GM18873 (cell line): ENCODE data around the gene ARHGAP15.

Source experiments
- ATAC-seq: cut with Tn5 transposase; IDR thresholded peaks from one replicate; pipeline ENCODE4 v1.9.1; 2021; ENCODE audit warnings: mild to moderate bottlenecking, moderate library complexity, moderate number of reproducible peaks; ENCODE audit not compliant: unreplicated experiment, low FRiP score

ARHGAP15 gene

DNA sequence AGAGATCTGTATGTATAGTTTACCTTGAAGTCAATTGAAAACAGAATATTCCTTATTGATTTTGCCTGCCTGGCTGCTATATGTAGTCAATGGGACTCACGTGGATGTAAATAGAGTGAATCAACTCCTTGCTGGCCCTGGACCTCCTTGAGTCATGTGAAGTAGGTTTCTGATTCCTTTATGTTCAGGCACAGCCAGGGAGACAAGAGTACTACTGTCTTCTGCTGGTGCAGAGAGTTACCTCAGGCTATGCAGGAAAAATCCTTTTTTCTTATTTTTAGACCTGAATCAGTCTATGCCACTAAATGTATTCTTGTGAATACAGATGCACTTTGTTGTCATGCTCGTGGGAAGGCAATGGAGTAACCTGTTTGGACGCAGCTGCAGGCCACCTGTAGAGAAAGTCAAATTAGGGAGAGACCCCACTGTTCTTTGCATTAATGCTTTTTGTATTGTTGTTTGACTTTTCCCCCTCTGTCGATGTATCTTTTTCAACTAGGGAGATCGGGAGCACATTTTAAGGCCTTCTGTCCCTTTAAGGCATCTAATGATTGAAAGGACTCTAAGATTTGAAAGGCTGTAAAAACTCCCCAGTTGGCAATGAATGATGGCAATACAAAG, 473.9 kb downstream of the ARHGAP15 start:
- no peak for ATAC-seq

DNA sequence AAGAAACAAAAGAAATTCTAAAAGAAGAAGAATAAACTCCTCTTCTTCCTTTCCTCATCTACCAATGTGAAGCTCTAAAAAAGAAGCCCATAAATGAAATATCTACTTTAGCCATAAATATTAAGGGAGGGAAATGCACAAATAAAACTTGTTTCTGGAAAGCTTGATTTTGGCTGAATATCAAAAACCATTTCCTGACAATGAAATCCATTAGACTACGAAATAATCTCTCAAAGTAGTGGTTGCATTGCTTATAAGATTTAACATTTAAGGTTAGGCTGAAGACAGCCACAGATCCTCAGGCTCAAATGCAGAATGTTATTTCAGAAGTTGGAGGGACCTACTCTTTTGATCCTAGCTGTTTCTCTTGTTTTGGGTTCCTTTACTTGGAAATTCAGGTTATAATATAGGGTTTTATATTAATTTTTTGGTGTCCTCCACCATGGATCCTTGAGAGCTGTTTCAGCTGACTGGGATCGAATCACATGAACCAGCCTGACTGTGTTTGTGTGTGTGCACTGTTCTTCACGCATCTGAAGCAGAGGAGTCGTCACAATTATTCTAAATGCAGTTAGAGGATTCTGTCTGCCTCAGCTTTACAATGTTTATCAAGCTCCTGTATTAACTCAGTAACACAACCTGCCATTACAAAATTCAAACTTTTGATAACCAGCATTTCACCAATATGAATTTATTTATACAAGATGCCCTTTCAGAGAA, 474.8 kb downstream of the ARHGAP15 start:
- no peak for ATAC-seq

DNA sequence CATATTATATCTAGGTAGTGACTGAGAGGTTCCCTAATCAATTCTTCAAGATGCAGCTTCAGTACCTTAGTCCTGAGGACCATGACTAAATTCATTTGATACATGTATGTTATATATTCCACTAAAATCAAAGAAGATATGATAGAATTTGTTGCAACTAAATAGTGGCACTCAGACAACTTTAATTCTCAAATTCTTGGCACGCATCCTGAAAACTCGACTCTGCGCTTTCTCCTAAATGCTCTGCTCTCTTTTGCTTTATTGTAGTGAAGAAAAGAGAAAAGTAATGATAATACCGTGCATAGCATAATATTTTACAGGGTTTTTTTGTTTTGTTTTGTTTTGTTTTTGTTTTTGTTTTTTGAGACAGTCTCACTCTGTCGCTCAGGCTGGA, 475.3 kb downstream of the ARHGAP15 start:
- no peak for ATAC-seq

DNA sequence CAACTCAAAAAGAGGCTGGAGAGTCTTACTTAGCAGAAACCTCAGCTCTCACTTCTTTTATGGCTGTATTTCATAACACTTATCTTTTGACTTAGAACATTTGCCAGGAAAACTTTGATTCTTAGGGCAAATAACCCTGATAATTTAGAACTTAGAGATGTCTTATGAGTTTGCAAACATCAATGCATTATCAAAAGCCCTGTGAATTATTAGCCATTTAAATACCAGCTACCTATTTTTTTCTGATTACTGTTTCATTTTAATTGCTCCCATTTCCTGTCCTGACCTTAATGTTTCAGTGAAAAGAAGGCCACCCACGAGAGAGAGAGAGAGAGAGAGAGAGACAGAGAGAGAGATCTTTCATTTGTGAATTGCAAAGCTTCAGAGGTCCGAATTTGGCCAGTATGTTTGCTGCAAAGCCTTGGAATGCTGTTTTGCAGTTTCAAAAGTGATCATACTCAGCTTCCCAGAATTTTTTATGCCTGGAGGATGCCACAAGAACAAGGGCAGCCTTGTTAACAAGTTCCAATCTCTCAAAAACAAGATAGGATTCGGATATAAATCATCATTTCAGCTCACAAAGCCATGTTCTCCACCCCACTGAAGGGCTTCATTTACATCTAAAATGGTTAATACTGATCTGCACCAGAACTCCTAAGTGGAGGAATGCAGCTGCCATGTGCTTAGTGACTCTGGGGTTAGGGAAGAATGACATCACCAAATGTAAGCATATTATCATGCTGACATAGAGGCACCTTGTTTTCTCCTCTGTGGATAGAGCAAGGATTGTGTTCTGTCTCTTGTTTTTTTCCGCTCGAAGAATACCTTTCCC, 478.2 kb downstream of the ARHGAP15 start:
- ATAC-seq = no peak

DNA sequence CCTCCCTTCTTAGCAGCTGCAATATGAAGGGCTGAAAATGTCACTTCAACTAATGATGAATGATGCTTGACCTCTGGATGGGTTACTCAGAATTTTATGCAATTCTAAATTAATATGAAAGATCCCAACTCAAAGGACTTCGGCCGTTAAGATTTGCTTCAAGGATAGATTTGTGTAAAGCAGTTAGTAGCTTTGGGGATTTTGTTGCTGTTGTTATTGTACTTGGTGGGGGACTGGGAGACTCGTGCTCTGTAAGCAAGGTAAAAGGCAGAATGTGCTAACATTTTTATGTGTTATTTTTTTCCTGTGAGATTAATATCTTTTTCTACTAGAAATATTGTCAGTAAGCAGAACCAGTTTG, 478.8 kb downstream of the ARHGAP15 start:
- no peak for ATAC-seq

DNA sequence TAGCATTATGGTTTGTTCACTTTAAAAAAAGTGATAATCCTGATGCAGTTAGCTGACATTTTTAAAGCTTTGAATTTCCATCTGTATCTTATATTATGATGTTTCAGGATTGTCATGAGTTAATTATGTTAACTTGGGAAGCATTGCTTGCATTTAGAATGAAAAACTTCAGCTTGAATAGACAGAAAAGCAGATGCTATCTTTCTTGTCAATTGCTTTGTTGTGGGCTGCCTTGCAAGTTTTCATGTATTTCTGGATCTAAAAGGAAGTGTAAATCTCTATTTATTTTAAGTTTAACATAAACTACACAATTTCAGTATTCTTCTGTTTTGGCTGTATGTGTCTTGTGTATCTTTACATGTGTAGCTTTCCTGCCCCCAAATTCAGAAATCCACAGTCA, 479.5 kb downstream of the ARHGAP15 start:
- no peak for ATAC-seq

DNA sequence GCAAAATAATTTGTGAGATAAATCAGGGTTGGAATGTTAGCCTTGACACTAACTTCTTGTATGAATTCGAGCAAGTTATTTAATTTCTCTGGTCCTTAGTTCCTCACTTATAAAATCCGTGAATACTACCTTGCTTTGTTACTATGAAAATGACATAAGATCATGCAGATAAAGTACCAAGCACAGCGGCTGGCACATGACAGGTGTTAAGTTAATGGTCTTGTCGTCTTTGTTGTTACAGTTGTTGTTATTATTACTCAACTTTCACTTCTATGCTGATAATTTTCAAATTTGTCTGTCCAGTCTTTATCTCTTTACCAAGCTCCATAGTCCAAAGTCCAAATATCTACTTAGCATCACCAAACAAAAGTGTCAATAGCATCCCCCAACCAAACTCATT, 482.1 kb downstream of the ARHGAP15 start:
- ATAC-seq = no peak

DNA sequence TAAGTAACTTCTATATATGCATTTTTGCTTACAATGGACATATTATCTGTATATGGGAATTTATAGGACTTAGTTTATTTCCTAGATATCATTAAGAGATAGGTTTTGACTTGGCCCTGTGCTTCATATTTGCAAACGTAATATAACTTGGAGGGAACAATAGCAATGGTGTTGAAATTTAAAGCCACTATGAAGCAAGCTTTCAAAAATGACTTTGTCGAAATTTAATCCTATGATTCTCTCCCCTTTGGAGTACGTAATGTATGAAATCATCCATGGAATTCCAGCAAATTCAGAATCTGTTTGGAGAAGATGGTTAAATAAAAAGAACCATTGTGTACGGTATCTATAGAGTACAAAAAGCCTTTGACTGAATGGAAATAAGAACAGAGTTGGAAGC, 486.3 kb downstream of the ARHGAP15 start:
- ATAC-seq = no peak

DNA sequence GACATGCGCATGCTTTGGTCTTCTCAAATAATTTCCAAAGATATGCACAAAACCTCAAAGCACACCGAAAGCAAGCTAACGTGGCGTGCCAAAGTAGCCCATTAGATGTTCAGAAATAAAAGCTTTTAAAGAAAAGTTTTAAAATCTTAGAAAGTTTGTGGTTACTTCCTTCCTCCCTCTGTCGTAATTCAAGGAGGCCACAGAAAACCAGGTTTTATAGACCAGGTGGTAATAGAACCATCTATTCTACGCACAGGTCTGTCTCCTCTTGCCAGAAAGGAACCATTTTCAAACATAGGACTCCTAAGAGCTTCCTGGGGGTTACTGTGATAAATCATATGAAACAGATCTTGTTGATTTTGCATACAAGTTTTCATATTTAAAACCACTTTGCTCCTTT, 487.2 kb downstream of the ARHGAP15 start:
- ATAC-seq = no peak

DNA sequence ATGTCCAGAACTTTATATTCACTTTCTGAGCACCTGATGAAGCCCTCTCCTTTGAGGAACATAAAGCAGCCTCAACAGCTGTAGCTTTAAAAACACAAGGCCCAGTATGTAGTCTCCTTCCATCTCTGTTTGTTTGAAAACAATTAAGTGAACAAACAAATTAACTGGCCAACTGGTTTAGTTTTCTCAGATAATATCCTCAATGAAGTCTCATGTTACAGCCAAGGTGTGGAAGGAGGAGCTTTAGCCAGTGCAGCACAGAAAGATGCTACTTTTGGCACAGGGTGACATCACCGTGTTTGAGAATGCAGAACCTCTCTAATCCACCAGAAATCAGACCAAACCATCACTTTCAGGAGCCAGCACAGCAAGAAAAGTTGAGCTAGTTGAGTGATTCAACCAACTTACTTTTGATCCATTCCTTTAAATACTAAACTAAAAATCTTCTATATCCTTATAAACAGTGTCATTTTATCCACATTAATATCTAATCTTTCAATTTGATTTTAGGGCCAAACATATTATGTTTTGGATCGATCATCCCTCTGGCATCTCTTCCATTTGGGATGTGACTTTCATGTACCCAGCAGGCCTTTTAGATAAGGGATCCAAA, 488.7 kb downstream of the ARHGAP15 start:
- ATAC-seq = no peak

DNA sequence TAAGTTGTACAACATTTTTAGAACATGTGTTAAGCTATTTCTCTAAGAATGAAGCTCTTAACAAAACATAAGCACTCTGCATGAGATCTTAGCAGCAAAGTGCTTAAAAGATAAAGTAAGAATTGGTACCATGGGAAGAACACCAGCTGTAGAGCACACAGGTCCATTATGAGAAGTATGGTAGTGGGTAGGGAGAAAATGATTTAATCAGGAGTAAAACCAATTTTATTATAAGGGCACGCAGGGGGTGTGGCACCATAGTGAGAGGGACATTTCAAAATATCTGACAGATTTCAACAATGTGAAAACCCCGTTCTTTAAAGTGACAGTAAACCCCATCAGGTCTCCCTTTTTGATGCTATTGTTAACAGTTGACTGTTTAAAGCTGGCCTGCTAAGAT, 492.9 kb downstream of the ARHGAP15 start:
- no peak for ATAC-seq

DNA sequence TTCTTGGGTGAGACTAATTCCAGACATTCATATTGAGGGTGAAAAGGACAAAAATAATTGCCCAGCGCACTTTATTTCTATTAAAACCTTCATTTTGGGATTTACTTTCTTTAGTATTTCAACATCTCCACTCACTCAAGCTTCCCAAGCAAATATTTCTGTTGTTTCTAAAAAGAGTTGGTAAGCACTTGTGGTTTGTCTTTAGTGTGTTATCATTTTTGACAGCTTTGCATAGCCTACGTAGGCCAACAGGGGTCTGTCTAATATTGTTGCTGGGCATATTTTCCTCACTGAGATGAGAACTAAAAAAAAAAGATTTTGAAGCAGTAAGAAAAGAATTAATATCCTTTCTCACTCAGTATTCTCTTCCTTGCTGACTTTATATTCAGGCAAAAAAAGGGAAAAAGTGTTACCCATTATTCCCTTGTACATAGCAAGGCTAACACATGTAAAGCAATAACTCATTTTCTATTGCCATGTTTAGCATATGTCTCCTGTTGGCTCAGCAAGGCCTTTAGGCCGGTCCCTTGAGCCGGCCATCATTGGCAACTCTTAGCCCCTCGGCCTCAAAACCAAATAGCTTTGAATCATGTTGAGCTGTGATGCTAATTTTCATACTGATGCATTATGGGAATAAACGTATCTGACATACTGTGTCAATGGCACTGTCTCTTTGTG, 494.2 kb downstream of the ARHGAP15 start:
- no peak for ATAC-seq

DNA sequence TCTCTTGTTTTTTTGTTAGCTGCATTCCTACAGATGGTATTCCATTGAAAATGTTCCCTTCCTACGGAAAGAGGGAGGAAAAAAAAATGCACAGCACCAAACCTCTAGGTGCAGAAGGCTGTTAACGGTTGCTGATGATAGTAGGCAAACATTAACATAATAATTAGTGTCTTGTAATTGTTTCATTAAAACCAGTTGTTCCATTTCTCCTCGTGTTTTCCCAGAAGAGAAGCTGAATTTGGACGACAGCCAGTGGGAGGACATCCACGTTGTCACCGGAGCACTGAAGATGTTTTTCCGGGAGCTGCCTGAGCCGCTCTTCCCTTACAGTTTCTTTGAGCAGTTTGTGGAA, 494.7 kb downstream of the ARHGAP15 start:
- no peak for ATAC-seq

DNA sequence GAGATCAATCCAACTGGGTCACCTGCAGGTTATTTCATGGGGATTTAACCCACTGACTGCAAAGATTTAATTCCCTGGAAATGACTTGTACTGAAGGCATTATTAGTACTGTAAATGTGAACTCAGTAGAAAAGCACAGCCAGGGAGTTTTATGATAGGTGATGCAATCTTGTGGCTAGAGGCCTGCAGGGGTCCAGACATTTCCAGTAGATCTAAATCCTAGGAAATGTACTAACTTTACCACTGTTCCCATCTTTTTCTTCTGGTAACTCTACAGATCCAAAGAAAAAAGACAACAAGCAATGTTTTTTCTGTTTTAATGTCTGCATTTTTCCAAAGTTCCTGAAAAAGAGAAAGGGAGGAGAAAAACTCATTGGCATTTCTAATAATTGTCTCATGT, 500.1 kb downstream of the ARHGAP15 start:
- no peak for ATAC-seq

DNA sequence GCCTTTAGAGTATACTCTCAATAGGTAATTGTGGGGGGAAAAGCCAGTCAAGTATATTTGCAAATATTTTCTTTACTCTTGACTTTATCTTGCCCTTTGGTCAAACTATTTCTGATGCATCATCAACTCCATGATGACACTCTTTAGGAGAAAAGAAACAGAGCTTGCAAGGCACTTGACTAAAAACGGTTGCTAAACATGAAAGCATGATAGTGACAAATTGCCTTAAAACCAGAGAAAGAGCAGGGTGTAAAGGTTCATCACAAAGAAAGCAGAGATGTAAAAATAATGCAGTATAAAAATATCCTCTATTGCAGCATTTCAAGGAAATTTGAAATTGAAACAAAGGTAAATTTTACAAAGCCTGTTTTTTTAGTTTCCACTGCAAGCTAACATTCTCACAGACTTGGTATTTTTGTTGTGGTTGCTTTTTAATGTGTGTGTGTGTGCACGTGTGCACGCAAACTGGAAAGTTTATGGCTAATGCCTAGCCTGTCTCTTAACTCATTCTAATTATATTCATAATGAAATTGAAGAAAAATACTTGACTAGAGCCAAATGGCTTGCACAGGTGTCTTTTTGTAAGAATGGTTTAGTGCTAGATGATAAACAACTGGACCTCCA, 503.6 kb downstream of the ARHGAP15 start:
- no peak for ATAC-seq

DNA sequence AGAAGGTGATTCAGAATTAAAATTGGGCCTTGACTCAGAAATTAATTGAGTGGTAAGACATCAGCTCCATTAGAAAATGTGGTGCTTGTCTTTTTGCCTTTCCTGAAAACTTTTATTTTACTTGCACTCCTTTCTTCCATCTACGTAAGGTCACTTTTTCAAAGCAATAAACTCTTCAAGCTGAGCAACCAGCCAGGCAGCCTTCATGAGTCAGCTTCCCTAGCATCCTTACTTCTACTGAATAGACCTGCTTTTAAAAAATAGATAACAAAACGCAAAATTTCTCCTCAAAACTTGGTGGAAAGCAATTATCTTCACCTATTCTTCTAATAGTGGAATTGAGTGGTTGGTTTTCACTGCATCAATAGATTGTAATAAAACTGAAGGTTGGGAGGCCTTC, 504.2 kb downstream of the ARHGAP15 start:
- no peak for ATAC-seq

DNA sequence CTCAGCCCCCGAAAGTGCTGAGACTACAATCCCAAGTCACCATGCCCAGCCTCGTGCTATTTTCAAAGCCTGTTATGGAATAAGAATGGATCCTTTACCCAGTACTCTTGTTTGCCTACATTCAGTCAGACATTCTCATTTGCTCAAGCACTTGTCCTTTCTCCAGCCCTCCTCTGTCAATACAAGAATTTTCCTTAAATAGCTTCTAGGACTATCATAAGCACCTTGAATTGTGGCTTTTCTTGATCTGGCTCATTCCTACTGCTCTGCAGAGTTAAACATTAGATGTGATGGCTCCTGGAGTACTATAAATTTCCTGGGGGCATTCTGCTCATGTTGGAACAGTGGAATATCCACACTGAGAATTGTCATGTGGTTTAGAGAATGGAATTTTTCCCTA, 506.1 kb downstream of the ARHGAP15 start:
- no peak for ATAC-seq

DNA sequence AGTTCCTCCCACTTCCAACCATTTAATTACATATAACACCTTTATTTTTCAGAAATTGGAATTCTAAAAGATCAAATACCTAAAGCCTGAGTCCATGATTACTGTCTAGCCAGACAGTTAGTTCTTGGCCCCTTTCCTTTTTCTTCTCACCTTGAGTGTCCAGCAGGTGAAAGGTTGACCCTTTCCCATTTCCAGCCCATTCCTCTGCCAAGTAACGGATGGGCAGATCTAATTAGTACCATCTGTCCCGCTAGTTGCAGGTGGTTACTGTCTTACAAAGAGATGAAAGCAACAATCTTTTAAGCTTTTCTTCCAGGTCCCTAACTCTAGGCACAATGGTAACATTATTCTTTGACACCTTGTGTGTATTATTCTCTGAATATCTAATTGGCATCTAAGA, 506.7 kb downstream of the ARHGAP15 start:
- ATAC-seq = no peak

DNA sequence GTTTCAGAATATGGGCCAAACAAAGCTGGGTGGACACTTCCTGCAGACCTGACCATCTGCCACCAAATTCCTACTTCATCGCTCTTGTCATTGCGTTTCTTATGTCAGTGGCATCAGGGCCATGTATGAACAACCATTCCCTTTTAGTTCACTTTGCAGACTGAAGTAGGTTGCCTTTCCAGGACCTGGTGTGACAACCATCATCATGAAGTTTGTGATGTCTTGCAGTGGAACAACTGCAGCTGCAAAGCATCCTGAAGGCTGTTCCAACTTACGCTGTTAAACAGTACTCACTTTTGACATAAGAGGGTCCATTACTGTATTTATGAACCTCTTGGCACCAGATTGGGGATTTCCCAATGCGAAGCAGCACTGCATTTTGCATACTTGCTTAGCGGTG, 511.6 kb downstream of the ARHGAP15 start:
- no peak for ATAC-seq

DNA sequence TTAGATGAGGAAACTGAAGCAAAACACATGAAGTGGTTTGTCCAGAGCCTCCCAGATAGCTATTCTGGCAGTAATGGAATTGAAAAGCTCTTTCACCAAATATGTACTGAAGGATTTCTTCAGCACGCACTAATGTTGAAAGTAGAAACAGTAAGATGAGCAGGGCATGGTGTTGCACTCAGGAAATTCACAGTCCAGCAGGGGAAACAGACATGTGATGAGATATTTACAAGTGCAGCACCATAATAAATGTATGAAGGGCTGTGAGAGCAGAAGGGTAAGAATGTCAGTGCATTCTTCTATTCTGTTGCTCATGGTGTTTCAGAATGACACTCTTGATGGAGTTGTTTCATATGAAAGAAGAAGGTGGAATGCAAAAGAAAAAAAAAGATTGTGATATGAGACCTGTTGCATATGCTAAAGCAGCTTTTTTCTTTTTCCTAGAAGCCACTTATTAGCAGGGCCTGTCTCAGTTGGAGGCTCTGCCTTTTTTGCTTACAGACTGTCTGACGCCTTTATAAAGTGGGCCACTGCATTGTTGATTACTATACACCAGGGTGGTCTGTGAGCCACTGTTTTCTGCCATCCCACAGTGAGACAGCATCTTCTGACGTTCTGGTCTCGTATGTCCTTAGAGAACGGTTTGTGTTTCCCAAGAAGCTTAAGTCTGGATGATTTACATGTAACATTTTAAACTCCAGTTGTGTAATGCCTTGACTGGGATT, 516.9 kb downstream of the ARHGAP15 start:
- no peak for ATAC-seq
